SHP77 (cell line): ENCODE results near the gene AFAP1L1.

Experiments used
- DNase-seq, 2 experiments: peaks; one replicate each; lab custom pipeline; 2025; lab: John Stamatoyannopoulos, UW

The AFAP1L1 gene

DNA sequence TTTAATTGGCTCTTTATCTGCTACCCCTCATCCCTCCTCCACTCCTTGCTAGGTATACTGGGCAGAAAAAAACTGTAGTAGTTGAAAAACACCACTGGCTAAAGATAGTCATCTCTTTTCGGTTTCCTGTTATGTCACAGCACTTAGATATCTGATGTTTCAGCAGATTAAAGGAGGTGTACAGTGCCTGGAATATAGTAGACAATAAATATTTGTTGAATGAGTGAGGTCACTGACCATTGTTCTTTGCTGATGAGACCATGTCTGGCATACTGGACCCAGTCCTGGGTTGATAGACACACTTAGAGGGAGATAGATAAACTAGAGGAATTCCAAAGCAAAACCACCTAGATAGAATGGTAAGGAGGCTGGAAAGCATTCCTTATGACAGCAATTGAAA lies 76.9 kb downstream of the AFAP1L1 start:
- no peak for DNase-seq

- no peak for DNase-seq
These were observed 77.7 kb downstream of the AFAP1L1 start for GRCh38 chr5:149349382-149349781.

- DNase-seq, result no peak
These were observed 80.5 kb downstream of the AFAP1L1 start for GRCh38 chr5:149352169-149352568.

DNA sequence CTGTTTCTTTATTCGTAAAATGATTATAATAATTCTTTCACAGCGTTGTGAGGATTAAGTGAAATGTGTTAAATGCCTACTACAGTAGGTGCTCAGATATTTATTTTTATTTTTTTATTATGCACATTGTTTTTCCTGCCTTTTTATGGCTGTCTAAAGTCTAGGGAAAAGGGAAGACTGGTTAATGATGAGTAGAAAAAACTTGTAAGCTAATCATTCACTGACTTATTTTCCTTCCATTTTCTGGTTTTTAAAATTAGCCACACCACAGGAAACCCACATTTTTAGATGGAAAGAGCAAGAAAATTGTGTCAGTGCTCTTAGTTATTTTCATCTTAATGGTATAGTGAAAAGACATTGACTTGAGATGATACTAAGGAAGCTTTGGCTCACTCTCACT lies 82.3 kb downstream of the AFAP1L1 start:
- no peak for DNase-seq

DNA sequence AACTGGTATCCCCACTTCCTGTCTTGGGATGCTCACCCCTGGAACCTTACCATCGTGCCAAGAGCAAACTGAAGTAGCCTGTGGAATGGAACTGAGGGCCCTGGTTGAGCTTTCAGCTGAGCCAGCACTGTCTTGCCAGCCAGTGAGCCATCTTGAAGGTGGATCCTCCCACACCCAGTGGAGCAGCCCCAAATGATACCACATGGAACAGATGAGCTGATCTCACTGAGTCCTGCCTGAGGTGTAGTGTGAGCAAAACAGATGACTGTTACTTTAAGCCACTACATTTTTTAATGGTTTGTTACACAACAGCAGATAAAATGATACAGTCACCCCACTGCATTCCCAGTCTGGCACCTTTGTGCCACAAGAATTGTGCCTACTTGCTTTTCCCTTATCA lies 84.0 kb downstream of the AFAP1L1 start:
- no peak for DNase-seq

DNA sequence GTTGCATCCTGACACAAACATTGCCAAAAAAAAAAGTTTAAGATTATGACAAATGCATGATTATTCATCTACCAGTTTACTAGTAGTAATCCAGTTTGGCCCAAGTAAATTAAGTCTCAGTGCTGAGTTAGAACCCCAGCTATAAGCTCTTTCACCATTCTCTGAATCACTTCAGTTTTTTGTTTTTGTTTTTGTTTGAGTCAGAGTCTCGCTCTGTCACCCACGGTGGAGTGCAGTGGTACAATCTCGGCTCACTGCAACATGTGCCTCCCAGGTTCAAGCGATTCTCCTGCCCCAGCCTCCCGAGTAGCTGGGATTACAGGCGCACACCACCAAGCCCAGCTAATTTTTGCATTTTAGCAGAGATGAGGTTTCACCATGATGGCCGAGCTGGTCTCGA lies 84.7 kb downstream of the AFAP1L1 start:
- no peak for DNase-seq

- peak; percentile 97 to 98 for DNase-seq
These were observed 86.0 kb downstream of the AFAP1L1 start, which contains the start of gene PCYOX1L for GRCh38 chr5:149357370-149358293. TSS of gene PCYOX1L (plus strand) at chr5:149358046. CDS start at chr5:149358069, 23 bp downstream.

GRCh38 chr5:149358294-149358651 lies 86.6 kb downstream of the AFAP1L1 start:
- DNase-seq, result peak; percentile 35 to 38

DNA sequence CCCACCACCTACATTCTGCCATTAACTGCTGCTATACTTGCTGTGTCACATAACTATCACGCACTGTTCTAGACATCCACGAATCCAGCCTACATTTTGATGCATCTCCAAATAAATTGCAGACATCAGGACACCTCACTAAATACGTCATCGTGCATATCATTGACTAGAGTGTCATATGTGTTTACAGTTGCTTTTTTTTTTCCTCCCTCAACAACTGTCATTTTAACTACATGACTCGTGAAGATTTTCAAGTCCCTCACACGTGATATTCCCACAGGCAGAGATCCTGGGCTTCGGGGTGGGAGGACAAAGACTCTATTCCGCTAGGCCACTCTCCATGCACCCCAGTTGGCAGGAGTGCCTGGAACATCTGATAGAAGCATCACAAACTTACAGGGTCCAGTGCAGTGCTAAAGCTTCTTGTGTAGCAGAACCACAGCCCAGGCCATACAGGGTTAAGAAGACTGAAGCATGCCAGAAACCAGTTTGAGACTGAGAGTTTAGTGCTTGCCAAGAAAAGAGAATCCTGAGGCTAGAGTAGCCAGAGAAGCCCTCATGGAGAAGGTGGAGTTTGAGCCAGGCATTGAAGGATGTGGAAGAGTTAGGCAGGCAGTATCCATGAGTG lies 87.3 kb downstream of the AFAP1L1 start:
- no peak for DNase-seq

- DNase-seq, result no peak
These were observed 88.6 kb downstream of the AFAP1L1 start for GRCh38 chr5:149360272-149360671.

DNA sequence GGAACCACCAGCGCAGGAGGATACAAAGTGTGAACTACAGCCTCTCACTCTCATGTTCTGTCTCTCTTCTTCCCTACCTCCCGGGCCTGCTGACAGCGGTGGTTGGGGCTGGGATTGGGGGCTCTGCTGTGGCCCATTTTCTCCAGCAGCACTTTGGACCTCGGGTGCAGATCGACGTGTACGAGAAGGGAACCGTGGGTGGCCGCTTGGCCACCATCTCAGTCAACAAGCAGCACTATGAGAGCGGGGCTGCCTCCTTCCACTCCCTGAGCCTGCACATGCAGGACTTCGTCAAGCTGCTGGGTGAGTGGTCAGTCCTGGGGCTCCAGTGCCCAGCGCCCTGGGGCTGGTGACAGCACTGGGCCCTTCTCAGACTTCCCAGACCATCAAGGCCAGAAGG lies 90.9 kb downstream of the AFAP1L1 start:
- DNase-seq, result no peak

DNA sequence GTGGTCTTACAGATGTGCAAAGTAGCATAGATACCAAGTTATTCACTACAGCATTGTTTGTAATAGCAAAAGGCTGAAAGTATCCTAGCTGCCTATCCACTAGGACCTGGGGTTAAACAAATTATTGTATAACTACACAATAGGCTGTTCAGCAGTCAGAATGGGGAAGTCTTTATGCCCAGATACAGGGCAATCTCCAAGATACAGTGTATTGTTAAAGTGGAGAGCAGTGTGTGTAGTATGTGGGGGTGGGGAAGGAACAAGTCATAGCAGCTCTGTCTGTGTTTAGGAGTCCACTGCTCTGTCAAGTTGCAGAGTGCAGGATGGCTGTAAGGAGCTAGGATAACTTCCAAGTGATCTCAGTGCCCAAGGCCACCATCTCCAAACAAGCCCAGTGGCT lies 91.7 kb downstream of the AFAP1L1 start:
- no peak for DNase-seq

- no peak for DNase-seq
These were observed 92.3 kb downstream of the AFAP1L1 start for GRCh38 chr5:149363936-149364335.

DNA sequence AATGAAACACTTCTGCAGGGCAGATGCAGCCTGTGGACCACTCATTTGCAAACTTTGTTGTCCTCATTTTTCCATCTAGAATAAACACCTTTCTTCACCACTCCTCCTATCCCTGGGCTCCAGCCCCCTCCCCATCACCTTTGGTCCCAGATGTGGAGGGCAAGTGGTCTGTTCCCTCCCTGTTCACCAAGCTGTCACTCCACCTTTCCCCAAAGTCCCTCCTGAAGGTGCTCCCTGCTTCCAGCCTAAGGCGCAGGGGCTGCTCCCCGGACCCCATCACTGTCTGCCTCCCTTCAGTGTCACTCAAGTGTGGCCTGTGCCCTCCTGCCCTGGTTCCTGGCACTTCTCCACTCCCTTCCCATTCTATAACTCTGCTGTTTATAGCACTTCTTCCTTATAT lies 93.1 kb downstream of the AFAP1L1 start:
- DNase-seq, result no peak

- no peak for DNase-seq
These were observed 93.8 kb downstream of the AFAP1L1 start for GRCh38 chr5:149365418-149365817.

DNA sequence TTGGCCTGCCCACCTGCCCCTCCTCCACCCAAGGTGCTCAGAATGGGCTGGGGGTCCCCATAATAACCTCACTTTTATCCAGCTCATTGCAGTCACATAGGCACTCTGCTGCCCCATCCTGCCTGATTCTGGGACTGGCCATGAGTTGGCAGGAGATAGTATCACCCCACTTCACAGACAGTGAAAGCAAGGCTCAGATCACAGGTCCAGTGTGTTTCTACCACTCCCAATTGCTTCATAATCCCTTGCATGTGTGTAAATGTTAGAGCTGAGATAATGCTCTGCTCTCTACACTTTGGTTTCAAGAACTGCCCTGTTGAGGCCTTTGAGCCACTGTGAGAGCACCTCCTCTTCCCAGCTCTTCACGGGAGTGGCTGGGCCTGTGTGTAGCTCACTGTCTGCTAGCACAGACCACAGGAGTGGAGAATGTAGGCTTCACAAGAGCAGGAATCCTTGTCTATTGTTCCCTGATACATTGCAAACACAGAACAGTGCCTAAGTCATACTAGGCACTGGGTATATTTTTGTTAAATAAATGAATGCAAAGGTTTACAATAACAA lies 94.6 kb downstream of the AFAP1L1 start:
- DNase-seq, result no peak

DNA sequence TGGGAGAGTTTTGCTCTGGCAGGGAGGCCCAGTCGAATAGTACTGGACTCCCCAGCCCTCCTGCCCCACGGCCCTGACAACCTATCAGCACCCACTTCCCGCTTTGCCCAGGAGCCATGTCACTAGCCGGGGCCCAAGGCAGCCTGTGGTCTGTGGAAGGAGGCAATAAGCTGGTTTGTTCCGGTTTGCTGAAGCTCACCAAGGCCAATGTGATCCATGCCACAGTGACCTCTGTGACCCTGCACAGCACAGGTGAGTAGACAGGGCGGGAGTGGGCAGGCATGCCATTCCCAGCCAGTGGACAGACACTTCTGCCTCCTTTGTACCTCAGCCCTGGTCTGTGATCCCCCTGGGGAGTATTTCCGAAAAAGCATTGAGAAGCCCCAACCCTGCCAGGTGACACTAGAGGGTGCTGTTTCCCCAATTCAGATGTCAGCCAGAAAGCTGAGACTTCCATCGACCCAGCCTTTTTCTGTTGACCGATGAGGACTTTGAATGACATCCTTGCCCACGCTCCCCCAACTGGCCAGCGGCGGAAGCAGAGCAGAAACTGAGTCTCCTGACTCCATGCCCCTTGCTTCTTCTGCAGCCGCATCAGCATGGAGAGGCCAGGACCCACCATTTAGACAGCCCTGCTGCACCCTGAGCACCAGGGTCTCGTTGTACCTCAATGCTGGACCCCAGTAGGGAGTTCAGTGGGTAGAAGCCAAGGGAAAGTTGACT lies 95.8 kb downstream of the AFAP1L1 start:
- peak; percentile 80 to 85 for DNase-seq

GRCh38 chr5:149367972-149368645 lies 96.5 kb downstream of the AFAP1L1 start:
- DNase-seq, result no peak

DNA sequence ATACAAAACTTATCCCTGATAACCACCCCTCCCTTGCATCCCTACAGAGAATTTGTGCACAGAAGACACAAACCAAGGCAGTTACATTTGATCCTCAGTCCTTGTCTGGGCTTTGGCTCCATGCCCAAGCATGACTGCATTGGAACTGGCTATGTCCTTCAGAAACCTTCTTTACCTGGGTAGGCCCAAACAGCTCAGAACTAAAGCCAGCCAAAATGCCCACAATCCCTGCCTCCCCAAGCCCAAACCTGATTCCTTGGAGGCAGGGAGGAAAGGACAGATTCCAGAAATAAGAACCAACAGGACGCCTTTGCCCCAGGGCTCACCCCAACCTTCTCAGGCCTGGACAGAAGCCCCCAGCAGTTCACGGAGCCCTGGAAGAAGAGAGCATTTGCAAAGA lies 99.2 kb downstream of the AFAP1L1 start:
- DNase-seq, result no peak

DNA sequence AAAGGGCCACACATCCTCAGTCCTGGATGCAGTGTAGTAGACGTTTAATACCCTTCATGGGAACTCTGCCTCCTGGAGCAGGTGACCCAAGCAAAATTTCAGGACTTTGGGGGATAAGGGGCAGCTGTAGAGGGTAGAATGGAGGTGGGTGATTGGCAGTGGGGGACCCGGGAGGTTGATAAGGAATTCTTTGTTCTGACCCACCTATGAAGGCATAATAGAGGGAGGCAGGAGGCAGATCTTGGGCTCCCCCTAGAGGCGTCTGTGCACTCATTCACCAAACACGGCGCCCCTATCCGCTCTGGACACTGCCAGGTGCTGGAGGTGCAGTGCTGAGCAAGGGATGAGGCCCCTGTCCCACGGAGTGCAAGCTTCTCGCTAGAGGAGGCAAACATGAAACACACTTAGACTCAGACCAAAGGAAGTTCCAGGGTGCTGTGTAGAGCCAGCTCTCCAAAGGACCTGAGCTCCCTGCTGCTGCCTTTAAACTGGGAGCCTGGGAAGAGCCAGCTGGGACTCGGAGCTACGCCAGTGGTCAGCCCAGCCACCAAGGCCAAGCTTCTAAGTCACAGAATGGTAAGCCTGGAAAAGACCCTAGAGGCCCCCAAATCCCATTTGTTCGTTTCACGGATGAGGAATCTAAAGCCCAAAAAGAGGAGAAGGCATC lies 99.8 kb downstream of the AFAP1L1 start:
- DNase-seq, result peak; percentile 47 to 71

DNA sequence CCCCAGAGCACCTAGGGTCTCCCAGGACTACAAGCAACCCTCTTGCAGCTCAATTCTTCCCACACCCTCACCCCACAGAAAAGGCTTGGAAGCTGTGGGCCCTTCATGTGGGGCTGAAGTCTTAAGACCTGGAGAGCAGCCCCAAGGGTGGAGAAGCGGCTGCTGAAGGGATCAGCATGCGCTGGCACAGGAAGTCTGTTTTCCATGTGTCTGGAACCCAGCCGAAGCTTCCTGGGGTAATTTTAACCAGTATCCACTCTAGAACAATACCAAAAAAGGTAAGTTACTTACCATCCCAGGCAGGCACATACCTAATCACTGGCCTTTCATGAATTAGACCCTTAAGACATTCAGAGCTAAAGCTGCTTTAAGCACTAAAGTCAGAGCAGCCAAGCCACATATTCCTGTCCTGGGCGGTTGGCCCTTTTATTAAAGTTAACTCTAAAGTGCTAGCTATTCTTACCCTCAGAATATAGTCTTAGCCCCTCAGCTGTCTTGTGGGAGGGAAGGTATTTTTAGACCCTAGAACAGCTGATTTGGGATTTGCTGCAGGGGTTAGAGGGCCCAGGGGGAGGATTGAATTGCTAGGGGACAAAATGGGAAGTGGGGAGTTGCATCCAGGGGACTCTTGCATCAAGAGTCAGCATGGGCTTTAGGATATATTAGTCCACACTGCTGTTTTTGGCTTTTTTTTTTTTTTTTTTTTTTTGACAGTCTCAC lies 100.6 kb downstream of the AFAP1L1 start:
- no peak for DNase-seq
